GM21723 (cell line): Measurements from ENCODE around the gene UBB.

Experiments used
- ATAC-seq: cut with Tn5 transposase; IDR thresholded peaks from one replicate; pipeline ENCODE4 v1.9.1; 2021; ENCODE audit warnings: mild to moderate bottlenecking, moderate library complexity; ENCODE audit not compliant: unreplicated experiment

Gene UBB

DNA sequence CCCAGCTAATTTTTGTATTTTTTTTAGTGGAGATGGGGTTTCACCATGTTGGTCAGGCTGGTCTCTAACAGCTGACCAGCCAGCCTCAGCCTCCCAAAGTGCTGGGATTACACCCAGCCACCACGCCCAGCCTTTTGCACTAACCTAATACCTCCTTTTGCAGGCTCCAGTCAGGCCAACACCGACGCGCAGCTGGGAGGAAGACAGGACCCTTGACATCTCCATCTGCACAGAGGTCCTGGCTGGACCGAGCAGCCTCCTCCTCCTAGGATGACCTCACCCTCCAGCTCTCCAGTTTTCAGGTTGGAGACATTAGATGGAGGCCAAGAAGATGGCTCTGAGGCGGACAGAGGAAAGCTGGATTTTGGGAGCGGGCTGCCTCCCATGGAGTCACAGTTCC is 36.5 kb downstream of the UBB start:
- no peak for ATAC-seq

- no peak for ATAC-seq
Measured at GRCh38 chr17:16417896-16418684, 37.2 kb downstream of the UBB start.

DNA sequence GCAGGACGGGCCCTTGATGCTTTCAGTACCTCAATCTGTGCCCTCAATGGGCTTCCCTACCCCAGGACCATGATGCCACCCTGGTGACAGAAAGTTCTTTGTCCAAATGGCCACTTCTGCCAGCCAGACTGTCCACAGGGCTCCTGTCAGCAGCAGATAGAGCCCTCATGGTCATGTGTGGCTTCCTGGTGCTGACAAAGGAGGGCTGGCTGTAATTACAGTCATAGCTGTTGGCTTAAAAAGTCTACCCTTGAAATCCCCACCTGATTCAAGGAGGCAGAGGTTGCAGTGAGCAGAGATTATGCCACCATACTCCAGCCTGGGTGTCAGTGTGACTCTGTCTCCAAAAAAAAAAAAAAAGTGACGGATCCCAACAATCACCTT is 37.8 kb downstream of the UBB start:
- peak; percentile 1 for ATAC-seq

DNA sequence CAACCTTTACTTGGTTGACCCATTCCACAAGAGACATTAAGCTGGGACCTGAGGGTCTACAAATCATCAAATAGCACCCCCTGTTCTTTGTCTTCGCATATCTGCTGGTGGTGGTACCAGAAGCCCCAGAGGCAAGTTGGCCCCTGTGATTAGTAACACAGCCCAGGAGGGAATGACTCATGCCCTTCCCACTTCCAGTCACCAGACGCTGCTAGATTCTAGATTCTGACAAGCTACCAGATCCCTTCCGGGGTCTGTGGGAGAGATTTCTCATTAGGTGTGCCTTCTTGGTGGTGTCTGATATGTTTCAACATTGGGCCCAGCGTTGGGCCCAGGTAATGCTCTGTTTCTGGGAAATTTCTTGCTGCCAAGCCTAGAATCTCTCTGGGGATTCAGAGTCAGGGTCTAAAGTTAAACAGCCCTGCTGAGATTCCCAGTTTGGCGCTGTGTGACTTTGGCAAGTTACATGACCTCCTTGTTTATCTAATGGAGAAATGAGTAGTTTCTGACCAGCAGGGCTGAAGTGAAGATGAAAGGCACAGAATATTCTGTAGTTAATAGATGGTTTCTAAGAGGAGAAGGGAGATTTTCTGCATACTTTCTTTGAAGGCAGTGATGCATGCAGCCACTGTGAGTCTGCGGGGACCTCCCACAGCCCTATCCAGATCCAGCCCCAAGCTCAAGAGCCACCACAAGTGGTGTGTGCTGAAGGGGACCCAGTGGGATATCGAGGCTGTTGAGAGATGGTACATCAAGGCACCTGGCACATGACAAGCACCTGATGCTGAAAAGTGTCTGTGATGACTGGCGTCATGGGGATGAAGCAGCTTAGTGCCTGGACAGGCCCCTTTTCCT is 38.4 kb downstream of the UBB start:
- peak; percentile 40 for ATAC-seq

- no peak for ATAC-seq
Measured at GRCh38 chr17:16419929-16420271, 39.0 kb downstream of the UBB start.

GRCh38 chr17:16422416-16422815 is 41.5 kb downstream of the UBB start:
- no peak for ATAC-seq

GRCh38 chr17:16423226-16423872 is 42.5 kb downstream of the UBB start:
- no peak for ATAC-seq

GRCh38 chr17:16425202-16425601 is 44.3 kb downstream of the UBB start:
- no peak for ATAC-seq

- ATAC-seq: no peak
Measured at GRCh38 chr17:16425698-16426659, 45.1 kb downstream of the UBB start.

DNA sequence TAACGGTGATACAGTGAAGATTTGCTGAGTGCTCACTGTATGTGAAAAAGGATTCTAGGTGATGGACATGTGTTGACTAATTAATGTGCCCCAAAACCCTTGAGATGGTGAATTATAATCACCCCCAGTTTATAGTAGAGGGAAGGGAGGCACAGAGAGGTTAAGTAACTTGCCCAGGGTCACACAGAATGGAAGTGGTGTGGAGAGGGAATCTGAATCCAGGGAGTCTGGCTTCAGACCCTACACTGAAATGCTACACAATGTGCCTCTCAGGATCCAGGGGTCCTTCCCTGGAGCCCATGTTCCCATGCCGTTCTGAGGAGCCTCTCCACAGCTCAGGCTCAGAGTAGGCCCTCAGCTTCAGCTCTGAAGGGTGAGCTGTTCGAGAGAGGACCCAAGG is 46.1 kb downstream of the UBB start:
- no peak for ATAC-seq

DNA sequence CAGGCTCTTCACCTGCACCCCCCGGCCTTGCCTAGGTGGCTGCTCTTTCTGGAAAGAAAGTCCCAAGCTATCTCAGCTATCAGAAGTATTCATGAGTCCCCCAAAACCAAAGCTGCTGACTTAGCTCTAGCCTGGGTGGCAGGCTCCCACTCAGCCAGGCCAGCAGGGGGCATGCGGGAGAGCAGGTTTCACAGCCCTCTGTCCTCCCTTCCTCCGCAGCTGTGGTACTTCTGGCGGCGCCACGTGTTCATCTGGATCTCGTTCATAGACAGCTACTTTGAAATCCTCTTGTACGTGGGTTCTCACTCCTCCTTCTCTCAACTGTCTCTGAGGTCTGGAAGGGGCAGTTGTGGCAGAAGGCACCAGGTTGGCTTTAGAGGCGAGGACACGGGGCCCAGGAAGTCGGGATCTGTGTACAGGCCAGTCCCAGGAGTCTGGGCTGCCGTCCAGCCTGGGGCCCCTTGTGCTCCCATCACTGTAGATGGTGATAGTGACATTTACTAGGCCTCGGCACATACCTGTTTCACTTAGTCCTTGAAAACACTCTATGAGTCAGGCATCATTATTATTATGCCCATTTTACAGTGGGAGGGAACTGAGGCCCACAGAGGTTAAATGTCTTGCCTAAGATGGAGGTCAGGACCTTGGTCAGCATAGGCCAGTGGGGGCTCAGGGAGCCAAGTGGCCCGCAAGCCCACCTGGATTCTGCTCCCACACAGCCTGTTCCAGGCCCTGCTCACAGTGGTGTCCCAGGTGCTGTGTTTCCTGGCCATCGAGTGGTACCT is 47.4 kb downstream of the UBB start:
- no peak for ATAC-seq

DNA sequence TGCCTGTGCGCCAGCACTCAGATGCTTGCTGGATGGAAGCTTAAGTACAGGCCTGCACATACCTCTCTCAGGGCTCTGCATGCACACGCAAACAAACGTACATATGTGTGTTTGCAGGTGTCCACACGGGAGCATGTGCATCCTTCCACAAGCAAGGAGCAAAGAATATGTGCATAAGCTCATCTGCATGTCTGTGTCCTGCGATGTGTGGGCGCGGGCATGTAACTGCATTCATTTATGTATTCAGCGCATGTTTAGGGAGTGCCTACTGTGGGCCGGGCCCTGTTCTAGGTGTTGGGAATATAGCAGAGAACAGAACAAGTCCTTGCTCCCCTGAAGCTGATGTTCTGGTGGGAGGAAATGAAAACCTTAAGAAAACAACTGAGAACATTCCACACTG is 48.2 kb downstream of the UBB start:
- no peak for ATAC-seq

- ATAC-seq: no peak
Measured at GRCh38 chr17:16430650-16431049, 49.8 kb downstream of the UBB start.

- ATAC-seq: no peak
Measured at GRCh38 chr17:16432017-16432416, 51.1 kb downstream of the UBB start.
